ENCODE data around the gene TMBIM4. TPM values are rescaled to one million over a fixed set of nuclear protein-coding genes. Genes with fewer than 3 reads are reported as not detected.

The TMBIM4 gene, protein sequence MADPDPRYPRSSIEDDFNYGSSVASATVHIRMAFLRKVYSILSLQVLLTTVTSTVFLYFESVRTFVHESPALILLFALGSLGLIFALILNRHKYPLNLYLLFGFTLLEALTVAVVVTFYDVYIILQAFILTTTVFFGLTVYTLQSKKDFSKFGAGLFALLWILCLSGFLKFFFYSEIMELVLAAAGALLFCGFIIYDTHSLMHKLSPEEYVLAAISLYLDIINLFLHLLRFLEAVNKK
- 42.7 to 52.5 TPM (median 49.8 TPM) in 5 replicates for total RNA-seq (2022; extraction: Qiagen RNA extraction)

DNA sequence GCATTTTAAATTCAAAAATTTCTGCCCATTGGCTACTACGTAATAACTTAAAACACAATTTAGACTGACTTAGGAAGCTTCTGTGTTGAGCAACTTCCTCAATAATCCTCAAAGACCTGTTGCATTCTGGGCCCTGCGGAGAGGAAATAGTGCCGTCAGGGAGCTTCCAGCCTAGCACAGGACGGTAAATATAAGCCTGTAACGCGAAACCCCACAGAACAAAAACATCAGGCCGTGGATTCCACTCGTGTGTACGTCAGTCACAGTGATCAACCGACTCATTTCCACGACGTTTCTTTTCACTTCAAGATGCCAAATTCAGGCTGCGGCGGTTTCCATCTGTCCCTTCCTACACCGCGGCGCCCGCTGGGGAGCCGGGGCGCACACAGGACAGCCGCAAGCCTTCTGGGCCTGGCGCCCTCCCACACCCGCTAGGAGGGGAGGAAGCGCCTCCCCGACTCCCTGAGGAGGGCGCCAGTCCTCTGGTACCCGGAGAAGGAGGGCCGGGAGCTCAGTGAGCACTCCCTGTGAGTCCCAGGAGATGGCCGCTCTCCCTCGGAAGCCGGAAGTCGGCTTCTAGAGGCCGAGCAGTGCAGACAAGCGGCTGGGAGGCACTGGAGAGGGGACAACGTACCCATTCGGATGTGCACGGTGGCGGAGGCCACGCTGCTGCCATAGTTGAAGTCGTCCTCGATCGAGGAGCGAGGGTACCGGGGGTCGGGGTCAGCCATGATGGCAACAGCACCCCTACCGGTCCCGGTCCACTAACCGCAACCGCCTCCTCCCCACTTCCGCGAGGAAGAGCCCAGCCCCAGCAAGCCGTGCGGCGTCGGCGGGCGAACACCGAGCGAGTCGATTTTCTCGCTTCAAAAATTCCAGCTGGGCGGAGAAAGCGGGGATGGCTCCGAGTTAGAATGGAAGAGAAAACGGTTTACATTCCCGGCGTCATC, at the start of gene TMBIM4:
Gene TMBIM4 (minus strand): TSS at position 776 of the 950 bp plus-strand sequence. CDS start 45 bp downstream, at position 731.

DNA sequence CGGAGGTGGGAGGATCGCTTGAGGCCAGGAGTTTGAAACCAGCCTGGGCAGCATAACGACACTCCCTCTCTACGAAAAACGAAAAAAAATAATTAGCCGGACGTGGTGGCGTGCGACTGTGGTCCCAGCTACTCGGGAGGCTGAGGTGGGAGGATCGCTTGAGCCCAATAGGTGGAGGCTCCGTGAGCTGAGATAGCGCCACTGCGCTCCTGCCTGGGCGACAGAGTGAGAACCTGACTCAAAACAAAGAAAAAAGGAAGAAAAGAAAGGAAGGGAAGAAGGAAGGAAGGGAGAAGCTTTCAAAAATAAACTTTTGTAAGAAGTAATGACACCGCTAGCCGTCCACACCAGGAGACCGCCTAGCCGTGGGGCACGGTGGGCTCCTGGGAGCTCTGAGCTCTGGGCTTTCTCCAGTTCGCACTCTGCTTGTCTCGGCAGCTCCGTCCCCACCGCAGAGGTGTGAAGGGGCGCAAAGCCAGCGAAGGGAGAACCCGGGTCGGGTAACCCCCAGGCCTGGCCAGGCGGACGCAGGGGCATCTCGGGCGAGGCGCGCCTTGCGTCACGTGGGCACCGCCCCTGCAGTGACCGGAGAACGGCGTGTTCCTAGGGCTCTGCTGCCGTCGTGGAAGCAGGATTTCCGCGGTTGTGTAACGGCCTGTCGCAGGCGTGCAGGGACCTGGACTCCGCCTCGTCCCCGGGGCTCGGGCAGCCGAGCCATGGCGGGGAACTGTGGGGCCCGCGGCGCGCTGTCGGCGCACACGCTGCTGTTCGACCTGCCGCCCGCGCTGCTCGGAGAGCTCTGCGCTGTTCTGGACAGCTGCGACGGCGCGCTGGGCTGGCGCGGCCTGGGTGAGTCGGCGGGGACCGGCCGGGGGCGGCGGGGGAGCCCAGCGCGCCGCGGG, 19.0 kb upstream of the TMBIM4 start, which contains the start of gene IRAK3:
Gene IRAK3 (plus strand): TSS at position 631 of the 902 bp plus-strand sequence. CDS start 86 bp downstream, at position 717.

DNA sequence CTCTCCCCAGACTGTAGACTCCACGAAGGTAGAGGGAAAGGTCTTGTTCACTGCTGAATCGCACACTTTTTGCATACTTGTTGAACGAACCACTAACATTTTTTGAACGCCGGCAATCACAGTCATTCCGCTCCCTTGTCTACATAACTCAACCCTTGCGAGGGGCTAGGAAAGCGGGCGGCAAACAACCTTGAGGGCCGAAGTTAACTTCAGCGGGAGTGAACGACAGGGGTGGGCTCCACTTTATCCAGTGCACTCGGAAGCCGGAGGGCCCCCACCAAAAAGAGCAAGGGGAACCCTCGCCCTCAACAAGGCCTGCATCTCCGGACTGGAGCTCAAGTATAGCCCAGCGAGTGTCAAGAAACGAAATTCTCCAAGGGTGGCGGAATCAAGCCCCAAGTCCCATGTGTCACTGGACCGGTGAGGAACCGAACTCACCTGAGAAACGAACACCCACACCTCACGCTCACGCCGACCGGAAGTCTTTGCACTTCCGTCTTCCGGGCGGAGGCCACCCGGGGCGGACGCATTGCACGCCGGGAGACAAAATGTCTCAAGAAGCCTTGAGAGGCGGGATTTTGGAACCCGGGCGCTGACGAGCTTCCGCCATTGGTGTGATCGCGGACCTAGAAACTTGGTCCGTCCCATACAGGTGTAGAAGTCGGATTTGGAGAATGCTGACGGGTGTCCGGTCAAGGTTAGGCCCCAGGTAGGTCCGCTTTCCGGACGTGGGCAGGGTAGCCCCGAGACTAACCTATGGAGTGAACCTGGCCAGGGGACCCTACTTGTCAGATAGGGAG, 39.3 kb downstream of the TMBIM4 start, which contains the start of gene LLPH:
Gene LLPH (minus strand): TSS at position 484 of the 800 bp plus-strand sequence. CDS start 1,644 bp downstream, outside the sequence.

Other genes starting within 250 kb of the TMBIM4 start
- 48.0 to 52.1 TPM (median 51.6 TPM) in 5 replicates for gene LLPH, start 39.2 kb downstream of the TMBIM4 start, total RNA-seq (2022; extraction: Qiagen RNA extraction)
- gene IRAK3, start 19.2 kb upstream of the TMBIM4 start, total RNA-seq (2022; extraction: Qiagen RNA extraction), result 1.0 to 1.6 TPM (median 1.4 TPM) in 5 replicates
- gene HELB, start 132.5 kb upstream of the TMBIM4 start, total RNA-seq (2022; extraction: Qiagen RNA extraction), result 0.80 to 1.3 TPM (median 1.2 TPM) in 5 replicates

All from A549 treated with AZD2906 at 1 μM for 4 hours (cell line).